GM18498 (cell line): Measurements from ENCODE around the gene MAZ.
A peak's percentile ranks its signal among the peaks of the same experiment; 100 is the strongest.

ENCODE experiments used
- ATAC-seq: cut with Tn5 transposase; IDR thresholded peaks from one replicate; pipeline ENCODE4 v1.9.1; 2021; ENCODE audit warnings: mild to moderate bottlenecking, moderate library complexity; ENCODE audit not compliant: unreplicated experiment

Gene MAZ

GRCh38 chr16:29809031-29809747, 2.9 kb downstream of the MAZ start:
- ATAC-seq = no peak

GRCh38 chr16:29809850-29810698, 3.7 kb downstream of the MAZ start:
- no peak for ATAC-seq

DNA sequence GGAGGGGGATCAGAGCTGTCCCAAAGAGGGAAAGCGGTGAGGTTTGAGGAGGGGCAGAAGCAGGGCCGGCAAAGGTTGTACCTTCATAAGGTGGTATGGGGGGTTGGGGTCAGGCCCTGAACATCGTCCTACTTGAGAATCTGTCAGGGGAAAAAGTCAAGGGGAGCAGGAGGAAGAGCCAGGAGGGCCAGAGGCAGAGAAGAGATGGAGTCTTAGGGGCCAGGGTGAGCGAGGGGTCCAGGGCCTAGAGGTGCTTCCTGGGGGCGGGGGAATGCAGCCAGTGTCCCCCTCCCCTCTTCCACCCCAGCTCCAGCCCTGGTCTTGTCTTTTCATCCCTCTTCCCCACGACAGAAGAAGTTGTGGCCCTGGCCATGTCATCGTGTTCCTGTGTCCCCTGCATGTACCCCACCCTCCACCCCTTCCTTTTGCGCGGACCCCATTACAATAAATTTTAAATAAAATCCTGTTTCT, 4.4 kb downstream of the MAZ start:
- no peak for ATAC-seq

DNA sequence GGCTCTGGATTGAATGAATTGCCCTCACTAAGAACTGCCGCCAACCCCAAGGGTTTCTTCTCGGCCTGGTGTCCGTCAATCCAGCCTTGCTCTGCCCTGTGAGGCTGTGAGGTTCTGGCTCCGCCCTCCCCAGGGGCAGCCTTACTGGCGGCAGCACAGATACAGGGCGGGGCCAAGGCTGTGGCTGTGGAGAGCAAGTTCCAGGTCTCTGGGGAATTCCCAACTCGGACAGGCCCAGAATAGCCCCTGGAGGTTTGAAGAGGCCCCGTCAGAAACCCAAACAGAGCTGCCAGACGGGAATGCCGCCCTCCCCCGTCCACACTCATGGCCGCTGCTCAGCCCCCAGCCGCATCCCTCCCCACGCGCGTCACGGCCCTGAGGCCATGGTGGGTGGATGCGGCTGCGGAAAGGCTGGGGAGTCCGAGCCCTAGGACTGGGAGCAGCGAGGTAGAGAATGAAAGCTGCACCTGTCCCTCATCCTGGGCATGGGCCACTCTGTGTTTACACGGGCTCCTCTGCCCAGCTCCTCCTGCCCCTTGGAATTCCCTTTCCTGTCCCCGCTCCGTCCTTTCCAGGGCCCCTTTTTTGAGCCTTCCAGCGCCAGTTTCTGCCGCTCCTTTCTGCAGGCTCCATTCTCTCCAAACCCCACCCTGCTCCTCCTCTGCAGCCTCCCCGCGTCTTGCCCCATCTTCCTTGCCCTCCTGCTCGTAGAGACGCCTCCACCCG, 5.0 kb downstream of the MAZ start:
- ATAC-seq = peak; percentile 37

- no peak for ATAC-seq
These were observed 5.8 kb downstream of the MAZ start, which contains the start of gene PRRT2 for GRCh38 chr16:29811896-29812665. PRRT2 (plus strand) TSS chr16:29812193; CDS start chr16:29813055, 862 bp downstream.

DNA sequence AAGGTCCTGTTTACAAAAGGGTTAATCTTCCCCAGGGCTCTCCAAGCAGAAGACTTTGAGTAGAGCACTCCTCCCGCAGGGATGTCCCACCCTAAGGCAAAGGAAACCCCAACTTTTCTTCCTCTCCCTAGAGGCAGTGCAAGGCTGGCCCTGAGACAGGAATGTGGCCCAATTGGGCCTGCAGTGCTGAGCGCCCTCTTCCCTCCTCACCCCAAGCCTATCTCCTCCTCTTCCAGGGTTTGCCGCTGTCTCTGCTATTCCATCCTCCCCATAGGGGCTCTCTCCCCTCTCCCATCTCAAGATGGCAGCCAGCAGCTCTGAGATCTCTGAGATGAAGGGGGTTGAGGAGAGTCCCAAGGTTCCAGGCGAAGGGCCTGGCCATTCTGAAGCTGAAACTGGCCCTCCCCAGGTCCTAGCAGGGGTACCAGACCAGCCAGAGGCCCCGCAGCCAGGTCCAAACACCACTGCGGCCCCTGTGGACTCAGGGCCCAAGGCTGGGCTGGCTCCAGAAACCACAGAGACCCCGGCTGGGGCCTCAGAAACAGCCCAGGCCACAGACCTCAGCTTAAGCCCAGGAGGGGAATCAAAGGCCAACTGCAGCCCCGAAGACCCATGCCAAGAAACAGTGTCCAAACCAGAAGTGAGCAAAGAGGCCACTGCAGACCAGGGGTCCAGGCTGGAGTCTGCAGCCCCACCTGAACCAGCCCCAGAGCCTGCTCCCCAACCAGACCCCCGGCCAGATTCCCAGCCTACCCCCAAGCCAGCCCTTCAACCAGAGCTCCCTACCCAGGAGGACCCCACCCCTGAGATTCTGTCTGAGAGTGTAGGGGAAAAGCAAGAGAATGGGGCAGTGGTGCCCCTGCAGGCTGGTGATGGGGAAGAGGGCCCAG, 6.7 kb downstream of the MAZ start:
- no peak for ATAC-seq

- no peak for ATAC-seq
These were observed 7.6 kb downstream of the MAZ start for GRCh38 chr16:29813644-29814562.

GRCh38 chr16:29814592-29814991, 8.3 kb downstream of the MAZ start:
- ATAC-seq = no peak

GRCh38 chr16:29815032-29815721, 8.8 kb downstream of the MAZ start:
- no peak for ATAC-seq

GRCh38 chr16:29815793-29816693, 9.7 kb downstream of the MAZ start, which contains the start of gene PAGR1:
PAGR1 (plus strand) TSS chr16:29816152; CDS start chr16:29816526, 374 bp downstream.
- ATAC-seq = peak; percentile 67

GRCh38 chr16:29816694-29817441, 10.5 kb downstream of the MAZ start:
- ATAC-seq = peak; percentile 6

DNA sequence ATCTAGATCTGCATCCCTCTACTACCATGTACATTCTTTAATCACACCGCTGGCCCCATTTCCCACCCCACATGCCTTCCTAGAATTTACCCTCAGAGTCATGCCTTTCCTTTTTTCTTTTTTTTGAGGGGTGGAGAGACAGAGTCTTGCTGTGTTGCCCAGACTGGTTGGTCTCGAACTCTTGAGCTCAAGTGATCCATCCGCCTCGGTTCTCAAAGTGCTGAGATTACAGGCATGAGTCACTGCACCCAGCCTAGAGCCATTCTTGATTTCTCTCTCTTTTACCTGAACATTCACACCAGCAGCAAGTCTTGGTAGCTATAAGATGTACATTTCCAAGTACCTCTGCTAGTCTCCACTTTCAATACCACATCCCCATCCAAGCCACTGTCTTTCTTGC, 11.8 kb downstream of the MAZ start:
- ATAC-seq = no peak

- no peak for ATAC-seq
These were observed 13.2 kb downstream of the MAZ start for GRCh38 chr16:29819506-29819905.

DNA sequence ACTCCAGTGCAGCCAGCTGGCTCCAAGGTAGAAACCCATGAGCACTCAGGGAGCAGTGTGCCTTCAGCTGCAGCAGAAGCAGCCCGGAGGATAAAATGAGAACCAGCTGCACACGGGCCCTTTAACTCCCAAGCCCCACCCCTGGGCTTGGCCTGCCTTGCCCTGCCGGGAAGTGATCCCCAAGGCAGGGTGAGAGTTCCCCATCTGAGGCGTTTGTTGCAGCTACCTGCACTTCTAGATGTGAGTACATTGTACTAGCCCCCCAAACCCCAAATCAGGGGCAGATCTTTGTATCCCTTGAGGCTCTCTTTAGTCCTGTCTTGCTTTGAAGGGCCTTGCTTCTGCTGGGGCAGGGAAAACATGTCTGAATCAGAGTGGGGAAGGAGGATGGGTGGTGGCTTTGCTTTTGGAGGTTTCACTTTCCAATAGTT, 14.0 kb downstream of the MAZ start, which contains the start of gene MVP:
Gene MVP, plus strand, starts transcription at position 192 of the 431 bp plus-strand sequence. CDS start 10,088 bp downstream, outside the sequence.
- ATAC-seq = no peak

- peak; percentile 43 for ATAC-seq
These were observed 14.7 kb downstream of the MAZ start for GRCh38 chr16:29820730-29821642.
